ENCODE results near the gene MYO5B.

Gene MYO5B

GRCh38 chr18:49859725-49860124, 335.2 kb downstream of the MYO5B start:
- no peak overlapping the region for H3K4me3 ChIP-seq (ENCODE audit: low read depth, low read length)

GRCh38 chr18:49859021-49859359, 336.0 kb downstream of the MYO5B start:
- H3K4me3 ChIP-seq (ENCODE audit: low read depth, low read length) = no peak overlapping the region

- H3K4me3 ChIP-seq (ENCODE audit: low read depth, low read length) = no peak overlapping the region
Measured at GRCh38 chr18:49858309-49859020, 336.5 kb downstream of the MYO5B start.

DNA sequence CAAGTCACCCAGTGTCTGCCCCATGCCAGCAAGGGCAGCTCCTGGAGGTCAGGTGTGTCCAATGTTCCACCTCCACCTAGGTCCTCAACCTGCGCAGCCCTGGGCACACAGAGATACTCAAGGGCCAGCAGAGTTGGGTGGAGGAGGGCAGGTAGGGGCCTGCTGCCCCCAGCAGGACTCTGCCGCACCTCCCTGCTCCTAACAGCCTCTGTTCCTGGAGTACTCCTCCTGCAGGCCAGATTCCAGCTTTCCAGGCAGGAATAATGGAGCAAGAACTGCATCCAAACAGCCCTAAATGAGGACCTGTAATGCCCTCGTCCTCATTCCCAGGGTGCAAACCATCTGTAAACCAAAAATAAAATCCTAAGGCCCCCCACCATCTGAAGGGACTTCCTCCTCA, 337.2 kb downstream of the MYO5B start:
- no peak overlapping the region for H3K4me3 ChIP-seq (ENCODE audit: low read depth, low read length)

DNA sequence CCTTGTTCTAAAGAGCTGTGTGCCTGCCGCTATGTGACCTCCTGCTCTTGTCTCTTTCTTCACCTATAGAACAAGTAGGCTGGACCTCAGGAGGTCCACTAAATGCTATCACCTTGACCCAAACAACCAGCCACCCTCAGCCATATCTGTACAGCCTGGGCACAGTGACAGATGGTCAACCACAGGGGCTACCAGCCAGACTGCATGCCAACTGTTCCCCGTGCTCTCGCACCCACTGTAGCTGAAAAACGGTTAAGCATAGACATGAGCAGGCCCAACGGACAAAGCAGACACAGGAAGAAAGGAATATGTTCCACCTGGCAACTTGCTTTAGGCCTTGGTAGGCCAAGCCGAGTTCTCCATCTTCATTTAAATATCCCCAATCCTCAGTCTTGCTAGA, 338.5 kb downstream of the MYO5B start:
- H3K4me3 ChIP-seq (ENCODE audit: low read depth, low read length) = no peak overlapping the region

- no peak overlapping the region for H3K4me3 ChIP-seq (ENCODE audit: low read depth, low read length)
Measured at GRCh38 chr18:49855711-49856415, 339.1 kb downstream of the MYO5B start.

- H3K4me3 ChIP-seq (ENCODE audit: low read depth, low read length) = no peak overlapping the region
Measured at GRCh38 chr18:49854681-49855080, 340.3 kb downstream of the MYO5B start.

DNA sequence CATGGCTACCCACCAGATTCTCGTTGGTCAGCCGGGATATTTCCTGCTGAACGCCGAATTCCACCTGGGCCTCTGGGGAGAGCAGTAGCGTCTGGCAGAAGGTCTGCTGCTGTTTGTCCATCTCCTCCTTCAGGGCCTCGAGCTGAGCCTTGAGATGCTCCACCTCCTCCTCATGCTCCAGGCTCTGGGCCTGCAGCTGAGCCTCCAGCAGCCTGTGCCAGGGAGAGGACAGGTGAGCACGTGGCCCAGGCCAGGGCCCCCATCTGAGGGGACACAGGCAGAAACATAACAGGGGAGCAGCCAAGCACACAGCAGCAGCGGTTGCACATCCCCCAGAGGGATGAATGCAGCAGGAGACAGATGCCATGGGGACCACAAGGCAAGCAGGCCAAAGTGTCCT, 341.5 kb downstream of the MYO5B start:
- no peak overlapping the region for H3K4me3 ChIP-seq (ENCODE audit: low read depth, low read length)

- H3K4me3 ChIP-seq (ENCODE audit: low read depth, low read length) = no peak overlapping the region
Measured at GRCh38 chr18:49853011-49853410, 341.9 kb downstream of the MYO5B start.

DNA sequence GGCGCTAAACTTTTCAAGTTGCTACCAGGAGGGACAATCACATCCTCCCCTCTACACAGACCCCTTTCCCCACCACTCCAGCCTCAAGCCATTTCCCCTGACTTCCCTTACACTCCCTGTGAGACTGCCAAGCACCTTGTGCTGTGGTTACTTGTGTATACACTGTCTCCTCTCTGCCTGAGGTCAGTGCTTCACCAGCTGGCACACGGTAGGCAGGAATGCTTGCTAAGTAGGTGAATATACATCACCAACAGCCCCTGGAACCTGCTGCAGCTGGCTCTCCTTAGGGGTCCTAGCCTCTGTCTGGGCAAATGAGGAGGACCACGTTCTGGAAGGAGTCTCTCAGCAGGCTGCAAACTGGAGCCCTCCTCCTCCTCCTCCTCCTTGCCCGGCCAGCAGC, 343.3 kb downstream of the MYO5B start:
- H3K4me3 ChIP-seq (ENCODE audit: low read depth, low read length) = no peak overlapping the region

- no peak overlapping the region for H3K4me3 ChIP-seq (ENCODE audit: low read depth, low read length)
Measured at GRCh38 chr18:49850636-49851035, 344.3 kb downstream of the MYO5B start.

DNA sequence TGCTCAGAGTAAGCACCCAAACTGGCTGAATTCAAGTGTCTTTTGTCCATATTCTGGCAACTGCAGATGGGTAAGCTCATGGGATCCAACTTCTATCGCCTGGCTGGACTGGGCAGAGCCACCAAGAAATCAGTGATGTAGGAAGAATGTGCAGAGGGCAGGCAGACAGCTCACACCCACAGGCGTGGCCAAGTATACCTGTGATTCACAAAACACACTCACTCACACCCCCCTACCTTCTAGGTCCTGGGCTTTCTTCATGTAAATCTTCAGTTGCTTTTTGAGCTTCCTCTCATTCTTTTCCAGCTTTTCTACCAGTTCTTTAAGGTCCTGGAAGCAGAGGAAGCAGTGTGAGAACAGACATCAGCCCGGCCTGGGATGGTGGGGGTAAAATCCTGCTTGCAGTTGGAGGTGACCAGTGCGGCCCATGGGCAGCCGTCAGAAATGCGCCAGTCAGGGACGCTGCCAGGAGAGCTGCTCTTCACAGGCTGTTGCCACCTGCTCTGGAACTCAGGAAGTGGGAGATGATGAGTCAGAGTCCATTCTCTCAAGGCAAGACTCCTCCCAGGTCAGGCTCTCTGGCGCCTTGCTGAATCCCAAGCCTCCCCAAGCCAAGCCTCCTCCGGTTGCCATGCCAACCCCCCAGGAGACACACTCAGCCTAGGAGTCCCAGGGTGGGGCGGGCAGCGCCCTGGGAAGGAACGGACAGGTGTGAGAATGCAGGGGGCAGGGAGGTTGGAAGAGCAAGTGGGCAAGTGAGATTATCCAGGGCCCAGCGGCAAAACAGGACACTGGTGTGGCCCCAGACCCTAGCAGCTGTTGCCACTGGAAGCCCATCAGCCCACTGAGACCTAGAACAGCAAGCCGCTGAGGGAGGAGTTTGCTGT, 345.4 kb downstream of the MYO5B start:
- H3K4me3 ChIP-seq (ENCODE audit: low read depth, low read length) = no peak overlapping the region

GRCh38 chr18:49848115-49848514, 346.8 kb downstream of the MYO5B start:
- H3K4me3 ChIP-seq (ENCODE audit: low read depth, low read length) = no peak overlapping the region

DNA sequence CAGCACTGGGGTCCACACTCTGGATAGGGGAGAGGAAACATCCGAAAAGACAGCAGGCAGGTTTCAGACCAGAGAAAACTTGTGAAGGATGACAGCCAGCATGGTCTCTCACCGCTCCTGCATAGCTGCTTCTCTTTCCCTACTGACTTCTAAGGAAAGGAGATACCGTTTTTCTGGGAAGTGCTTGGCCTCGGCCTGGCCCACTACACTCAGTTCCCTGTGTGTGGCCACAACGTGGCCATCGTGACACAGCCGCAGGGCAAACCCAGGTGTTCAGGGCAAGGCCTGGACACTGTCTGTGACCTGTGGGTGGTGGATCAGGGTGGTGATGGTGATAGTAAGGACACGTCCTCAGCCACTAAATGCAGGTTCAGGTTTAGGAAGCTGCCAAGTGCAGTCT, 347.4 kb downstream of the MYO5B start:
- H3K4me3 ChIP-seq (ENCODE audit: low read depth, low read length) = no peak overlapping the region

GRCh38 chr18:49846718-49847470, 348.1 kb downstream of the MYO5B start:
- no peak overlapping the region for H3K4me3 ChIP-seq (ENCODE audit: low read depth, low read length)

- no peak overlapping the region for H3K4me3 ChIP-seq (ENCODE audit: low read depth, low read length)
Measured at GRCh38 chr18:49846361-49846662, 348.6 kb downstream of the MYO5B start.

DNA sequence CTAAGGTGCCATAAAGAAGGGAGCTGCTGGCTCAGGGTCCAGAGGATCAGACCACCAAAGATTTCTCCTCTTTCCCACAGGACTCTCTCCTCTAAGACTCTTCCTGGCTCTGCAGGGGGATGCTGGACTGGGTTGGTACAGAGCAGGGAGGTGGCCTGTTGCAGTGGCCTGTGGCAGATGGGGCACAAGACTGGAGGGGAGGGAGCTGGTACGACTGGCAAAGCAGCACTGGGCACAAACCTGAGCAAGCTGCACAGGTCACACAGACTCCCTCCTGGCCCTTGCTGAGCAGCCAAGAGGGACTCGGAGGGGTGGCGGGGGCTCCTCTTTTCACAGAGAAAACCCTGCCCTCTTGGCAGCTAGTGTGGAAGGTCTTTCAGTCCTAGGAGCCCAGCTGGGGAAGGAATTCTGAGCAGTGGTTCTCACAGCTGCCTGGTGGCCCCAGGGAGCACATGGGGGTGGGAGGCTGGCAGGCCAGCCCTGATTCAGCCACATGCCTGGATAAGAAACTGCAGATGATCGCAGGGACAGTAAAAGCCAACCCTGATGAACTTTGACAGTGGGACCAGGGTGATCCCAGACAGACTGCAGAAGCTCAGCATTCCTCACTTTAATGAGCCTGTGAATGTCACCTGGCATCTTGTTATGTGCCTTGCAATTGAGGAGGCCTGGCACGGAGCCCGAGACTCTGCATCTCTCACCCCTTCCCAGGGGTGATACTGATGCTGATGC, 349.2 kb downstream of the MYO5B start:
- no peak overlapping the region for H3K4me3 ChIP-seq (ENCODE audit: low read depth, low read length)

- H3K4me3 ChIP-seq (ENCODE audit: low read depth, low read length) = no peak overlapping the region
Measured at GRCh38 chr18:49844903-49845302, 350.0 kb downstream of the MYO5B start.

DNA sequence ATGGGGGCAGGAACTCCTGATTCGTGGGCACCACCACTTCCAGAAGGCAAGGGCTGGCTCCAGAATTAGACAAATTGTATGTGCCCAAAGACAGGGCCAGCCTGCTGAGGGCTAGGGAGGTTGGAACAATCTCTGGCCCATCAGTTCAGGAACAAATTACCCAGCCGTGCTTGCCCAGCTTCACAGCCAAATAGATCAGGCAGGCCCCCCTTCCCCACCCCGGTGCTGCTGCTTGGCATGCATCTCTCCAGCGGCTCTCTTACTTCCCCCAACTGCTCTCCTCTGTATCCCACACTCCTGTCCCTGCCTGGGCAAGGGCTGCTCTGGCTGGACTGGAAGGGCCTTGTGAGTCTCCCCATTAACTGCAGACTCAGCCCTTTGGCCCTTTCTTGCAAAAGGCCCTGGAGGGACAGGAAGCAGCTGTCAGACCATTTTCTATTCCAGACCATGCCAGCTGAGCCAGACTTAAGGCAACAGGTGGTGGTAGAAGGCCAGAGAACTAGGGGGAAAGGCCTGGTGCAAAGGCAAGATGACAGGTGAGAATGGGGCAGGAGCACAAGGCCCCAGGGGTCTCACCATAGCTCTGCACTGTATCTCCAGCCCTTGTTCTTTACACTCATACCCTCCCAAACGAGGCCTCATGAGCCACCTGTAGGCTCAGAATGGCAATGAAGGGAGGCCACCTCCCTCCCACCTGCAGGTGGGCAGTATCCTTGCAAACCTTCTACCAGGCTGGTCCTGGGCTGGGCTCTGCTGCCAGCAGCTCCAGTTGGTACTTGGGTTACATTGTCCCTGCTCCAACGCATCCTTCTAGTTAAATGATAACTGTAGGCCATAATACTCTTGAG, 350.9 kb downstream of the MYO5B start:
- no peak overlapping the region for H3K4me3 ChIP-seq (ENCODE audit: low read depth, low read length)

DNA sequence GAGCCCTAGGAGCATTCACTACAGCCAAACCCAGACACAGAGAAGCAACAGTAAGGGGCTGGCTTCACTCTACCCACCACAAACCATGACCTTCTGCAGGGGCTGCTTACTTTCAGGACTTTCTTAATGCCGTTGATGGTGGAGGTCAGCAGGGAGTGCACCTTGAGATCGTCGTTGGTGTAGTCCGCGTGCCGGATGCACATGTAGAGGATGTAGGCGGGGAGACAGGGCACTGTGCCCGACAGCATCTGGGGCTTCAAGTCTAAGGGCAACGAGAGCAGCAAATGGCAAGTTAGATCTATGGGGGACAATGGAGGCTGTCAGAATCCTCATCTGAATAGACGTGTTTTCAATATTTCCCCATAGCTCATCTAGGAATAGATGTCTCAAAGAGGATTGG, 351.8 kb downstream of the MYO5B start:
- no peak overlapping the region for H3K4me3 ChIP-seq (ENCODE audit: low read depth, low read length)

All from iPS-11a (cell line).